Left lung (tissue), 14 donors: ENCODE results near the gene TOMM7. TPM values are rescaled to one million over a fixed set of nuclear protein-coding genes. Genes with fewer than 3 reads are reported as not detected.

ENCODE experiments used
- ATAC-seq: fragments of 200-7000 bp; cut with Tn5 transposase; one replicate; pipeline ENCODE4 v1.9.1; 2020; ENCODE audit warnings: moderate library complexity
- DNase-seq, 4 donors: peaks; one replicate each; pipeline ENCODE4 v3.0.0-alpha.2; 2013 to 2020
- H3K27ac ChIP-seq, 2 donors: fragments of 200-600 bp; sonication (generic) in 1 of 2; one replicate each; pipeline versions ENCODE4 v1.5.0 to v1.8.0; 2020 to 2021
- H3K27me3 ChIP-seq, 2 donors: fragments of 200-600 bp; sonication (generic) in 1 of 2; one replicate each; pipeline versions ENCODE4 v1.5.0 to v1.8.0; 2020 to 2021
- H3K36me3 ChIP-seq, 2 donors: fragments of 200-600 bp; sonication (generic) in 1 of 2; one replicate each; pipeline versions ENCODE4 v1.5.0 to v1.8.0; 2020 to 2021
- H3K4me1 ChIP-seq, 2 donors: fragments of 200-600 bp; one replicate each; pipeline ENCODE4 v1.8.0; 2021
- H3K4me3 ChIP-seq, 2 donors: fragments of 200-600 bp; sonication (generic) in 1 of 2; one replicate each; pipeline versions ENCODE4 v1.5.0 to v1.8.0; 2020 to 2021; ENCODE audit warnings: mild to moderate bottlenecking in 1 of 2
- H3K9me3 ChIP-seq, 2 donors: fragments of 200-600 bp; sonication (generic) in 1 of 2; one replicate each; pipeline versions ENCODE4 v1.5.0 to v1.8.0; 2020 to 2021
- CTCF ChIP-seq, 2 donors: fragments of 200-600 bp; sonication (generic) in 1 of 2; IDR thresholded peaks; one replicate each; pipeline versions ENCODE4 v1.5.0 to v1.8.0; 2021; ENCODE audit warnings: antibody characterized with exemption in 2 of 2
- intact Hi-C, 2 donors: fragments of 100-400 bp; cut with DNase I; formaldehyde crosslinking; loops; one replicate each; pipeline versions ENCODE4 v1.11.2 to v1.14.2; 2022
- long read RNA-seq, 12 donors: library from polyadenylated mRNA in 2 of 12; unstranded in 2 of 12; transcript quantifications; one replicate each; pipeline ENCODE4 v2.0.0 and lab custom pipeline, GENCODE V29; 2019 to 2026
- polyA plus RNA-seq, 6 donors: library from polyadenylated mRNA; unstranded; fragments of 120-200 nt; gene quantifications; one replicate each; pipeline ENCODE4 v1.2.1, GENCODE V29; 2013; ENCODE audit not compliant: insufficient read length in 6 of 6
- total RNA-seq, 2 donors: library from RNA; stranded (reverse); fragmentation: NEBNext Ultra II Directional; extraction: Animal tissue kit (Norgen Biotek cat#: 25700); gene quantifications; one replicate each; pipeline ENCODE4 v1.2.1, GENCODE V29; 2021
- donor health status: DM: no; HTN: yes; CAD: no.
- donor health status: DM: no; HTN: no; CAD: no.

The TOMM7 gene
- total RNA-seq, result 100 to 1,000 TPM; 234 to 278 TPM
- 100 to 1,000 TPM; 481 to 580 (median 528) TPM for polyA plus RNA-seq
- long read RNA-seq, donor 1, transcript TOMM7-201 (3 exons, 778 nt), result major isoform, 558 of 676 reads
- long read RNA-seq, donor 1, transcript TOMM7-205 (2 exons, 551 nt), result minor isoform, 39 of 676 reads
- long read RNA-seq, donor 1, partial matches to known transcripts, result 0 of 676 reads
- long read RNA-seq, donor 1, other reads (novel, unspliced or antisense), result 73 of 676 reads
- long read RNA-seq, donor 2, transcript TOMM7-201 (3 exons, 778 nt), result major isoform, 284 of 415 reads
- long read RNA-seq, donor 2, transcript TOMM7-205 (2 exons, 551 nt), result minor isoform, 35 of 415 reads
- long read RNA-seq, donor 2, partial matches to known transcripts, result 74 of 415 reads
- long read RNA-seq, donor 2, other reads (novel, unspliced or antisense), result 18 of 415 reads
- long read RNA-seq, donor 3, transcript TOMM7-201 (3 exons, 778 nt), result major isoform, 300 of 332 reads
- long read RNA-seq, donor 3, transcript TOMM7-205 (2 exons, 551 nt), result minor isoform, 19 of 332 reads
- long read RNA-seq, donor 3, partial matches to known transcripts, result 0 of 332 reads
- long read RNA-seq, donor 3, other reads (novel, unspliced or antisense), result 12 of 332 reads
- long read RNA-seq, donor 4, transcript TOMM7-201 (3 exons, 778 nt), result major isoform, 424 of 435 reads
- long read RNA-seq, donor 4, partial matches to known transcripts, result 0 of 435 reads
- long read RNA-seq, donor 4, other reads (novel, unspliced or antisense), result 7 of 435 reads
- long read RNA-seq, donor 5, transcript TOMM7-204 (2 exons, 731 nt), result minor isoform, 9 of 472 reads
- long read RNA-seq, donor 5, transcript TOMM7-205 (2 exons, 551 nt), result minor isoform, 22 of 472 reads
- long read RNA-seq, donor 5, transcript TOMM7-201 (3 exons, 778 nt), result major isoform, 358 of 472 reads
- long read RNA-seq, donor 5, partial matches to known transcripts, result 44 of 472 reads
- long read RNA-seq, donor 5, other reads (novel, unspliced or antisense), result 39 of 472 reads
- long read RNA-seq, donor 6, transcript TOMM7-201 (3 exons, 778 nt), result major isoform, 426 of 552 reads
- long read RNA-seq, donor 6, transcript TOMM7-205 (2 exons, 551 nt), result minor isoform, 70 of 552 reads
- long read RNA-seq, donor 6, transcript TOMM7-204 (2 exons, 731 nt), result minor isoform, 19 of 552 reads
- long read RNA-seq, donor 6, partial matches to known transcripts, result 0 of 552 reads
- long read RNA-seq, donor 6, other reads (novel, unspliced or antisense), result 35 of 552 reads
- long read RNA-seq, donor 7, transcript TOMM7-205 (2 exons, 551 nt), result minor isoform, 16 of 239 reads
- long read RNA-seq, donor 7, transcript TOMM7-201 (3 exons, 778 nt), result major isoform, 208 of 239 reads
- long read RNA-seq, donor 7, partial matches to known transcripts, result 0 of 239 reads
- long read RNA-seq, donor 7, other reads (novel, unspliced or antisense), result 10 of 239 reads
- long read RNA-seq, donor 8, transcript TOMM7-205 (2 exons, 551 nt), result minor isoform, 15 of 240 reads
- long read RNA-seq, donor 8, transcript TOMM7-201 (3 exons, 778 nt), result major isoform, 210 of 240 reads
- long read RNA-seq, donor 8, partial matches to known transcripts, result 0 of 240 reads
- long read RNA-seq, donor 8, other reads (novel, unspliced or antisense), result 12 of 240 reads
- long read RNA-seq, donor 9, transcript TOMM7-201 (3 exons, 778 nt), result major isoform, 8 of 9 reads
- long read RNA-seq, donor 9, partial matches to known transcripts, result 0 of 9 reads
- long read RNA-seq, donor 9, other reads (novel, unspliced or antisense), result 0 of 9 reads
- long read RNA-seq, donor 10, transcript TOMM7-204 (2 exons, 731 nt), result minor isoform, 9 of 232 reads
- long read RNA-seq, donor 10, transcript TOMM7-201 (3 exons, 778 nt), result major isoform, 218 of 232 reads
- long read RNA-seq, donor 10, partial matches to known transcripts, result 0 of 232 reads
- long read RNA-seq, donor 10, other reads (novel, unspliced or antisense), result 5 of 232 reads
- long read RNA-seq, donor 11, transcript TOMM7-204 (2 exons, 731 nt), result minor isoform, 16 of 565 reads
- long read RNA-seq, donor 11, transcript TOMM7-201 (3 exons, 778 nt), result major isoform, 463 of 565 reads
- long read RNA-seq, donor 11, transcript TOMM7-205 (2 exons, 551 nt), result minor isoform, 35 of 565 reads
- long read RNA-seq, donor 11, partial matches to known transcripts, result 24 of 565 reads
- long read RNA-seq, donor 11, other reads (novel, unspliced or antisense), result 26 of 565 reads
- long read RNA-seq, donor 12, transcript TOMM7-201 (3 exons, 778 nt), result major isoform, 285 of 335 reads
- long read RNA-seq, donor 12, transcript TOMM7-204 (2 exons, 731 nt), result minor isoform, 8 of 335 reads
- long read RNA-seq, donor 12, transcript TOMM7-205 (2 exons, 551 nt), result minor isoform, 13 of 335 reads
- long read RNA-seq, donor 12, partial matches to known transcripts, result 14 of 335 reads
- long read RNA-seq, donor 12, other reads (novel, unspliced or antisense), result 14 of 335 reads

DNA sequence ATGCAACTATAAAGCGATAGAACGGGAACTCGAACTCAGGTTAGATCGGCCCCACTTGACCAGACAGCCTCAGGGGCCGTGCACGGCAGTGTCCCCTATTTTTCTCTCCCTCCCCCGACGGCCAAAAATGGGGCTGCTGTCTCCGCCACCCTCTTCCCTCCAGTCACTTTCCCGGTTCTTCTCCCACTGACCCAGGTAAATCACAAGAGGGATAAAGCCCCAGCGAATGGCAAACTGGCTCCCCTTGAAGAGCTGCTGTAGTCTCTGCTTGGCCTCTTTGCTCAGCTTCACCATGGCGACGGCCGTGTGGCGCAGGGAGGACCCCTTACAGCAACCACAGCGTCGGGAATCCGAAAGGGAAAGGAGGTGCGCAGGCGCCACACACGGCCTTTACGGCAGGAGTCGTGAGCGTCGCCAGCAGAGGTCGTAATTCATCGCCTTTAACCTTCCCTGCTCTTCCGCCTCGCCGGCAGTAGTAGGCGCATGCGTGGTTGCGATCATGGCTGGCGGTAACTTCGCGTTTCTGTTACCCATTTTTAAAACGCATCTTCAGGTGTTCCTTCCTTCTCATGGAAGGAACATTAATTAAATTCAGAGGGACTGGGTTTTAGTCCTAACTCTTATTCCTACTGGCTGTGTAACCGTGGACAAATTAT, at the start of gene TOMM7:
TOMM7 (minus strand) TSS at position 364 of the 656 bp plus-strand sequence; CDS start at position 294, 70 bp downstream.
- DNase-seq (peak; percentile 92 to 98 (median 94)), ATAC-seq (peak; percentile 99)
- H3K36me3 ChIP-seq, result peaks cover 0 to 5% of the 10 kb centered on the region in 2 donors
- H3K4me3 ChIP-seq, result peak within 1 kb of the TSS; percentile 50 to 84
- no peaks in the 10 kb centered on the region for H3K9me3 ChIP-seq
- H3K27me3 ChIP-seq, result peaks cover 0 to 15% of the 10 kb centered on the region in 2 donors
- H3K27ac ChIP-seq, result peak within 1 kb of the TSS; percentile 60 to 83
- intact Hi-C loops, result no loop called here
- peak; percentile 41 to 55 for TF ChIP-seq CTCF (IDR thresholded peaks at IDR 0.05)
- H3K4me1 ChIP-seq, result peaks cover 0 to 29% of the 10 kb centered on the region in 2 donors

DNA sequence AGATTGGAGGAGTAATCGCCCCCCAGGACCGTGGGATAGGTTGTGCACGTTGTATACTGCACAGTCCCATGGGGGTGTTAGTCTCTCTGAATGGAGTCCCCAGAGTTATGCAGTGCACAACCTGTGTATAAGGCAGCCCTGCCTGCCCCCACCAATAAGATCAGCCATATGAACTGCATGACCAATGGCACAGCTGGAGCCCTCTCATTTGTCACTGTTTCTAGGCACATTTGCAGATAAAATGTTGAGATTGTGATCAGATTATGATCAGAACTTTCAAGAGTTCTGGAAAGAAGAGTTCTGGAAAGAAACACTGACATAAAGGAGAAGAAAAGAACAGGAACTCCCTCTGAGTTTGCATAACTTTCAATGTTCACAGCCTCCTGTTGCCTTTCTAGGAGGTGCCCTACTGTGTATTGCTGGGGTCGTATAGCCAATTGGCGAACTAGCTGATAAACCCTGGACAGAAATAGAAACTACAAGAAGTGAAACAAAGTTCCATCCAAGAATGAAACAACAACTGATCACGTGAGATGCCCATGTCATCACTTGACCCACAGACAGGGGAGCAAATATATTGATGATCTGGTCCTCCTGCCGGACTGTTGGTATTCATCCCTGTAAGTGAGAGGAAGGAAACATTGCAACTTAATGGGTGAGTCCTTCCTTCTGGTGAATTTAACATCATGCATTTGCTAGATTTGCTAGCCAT, 49.6 kb upstream of the TOMM7 start:
- H3K36me3 ChIP-seq, result no peaks in the 10 kb centered on the region
- DNase-seq, result no peak
- intact Hi-C loops, result no loop called here
- no peaks in the 10 kb centered on the region for H3K9me3 ChIP-seq
- H3K27me3 ChIP-seq, result no peaks in the 10 kb centered on the region
- H3K27ac ChIP-seq, result no peak overlapping the region
- no peak overlapping the region for H3K4me3 ChIP-seq
- peak; percentile 36 for ATAC-seq
- no peaks in the 10 kb centered on the region for H3K4me1 ChIP-seq
- TF ChIP-seq CTCF (IDR thresholded peaks at IDR 0.05), result no peak

DNA sequence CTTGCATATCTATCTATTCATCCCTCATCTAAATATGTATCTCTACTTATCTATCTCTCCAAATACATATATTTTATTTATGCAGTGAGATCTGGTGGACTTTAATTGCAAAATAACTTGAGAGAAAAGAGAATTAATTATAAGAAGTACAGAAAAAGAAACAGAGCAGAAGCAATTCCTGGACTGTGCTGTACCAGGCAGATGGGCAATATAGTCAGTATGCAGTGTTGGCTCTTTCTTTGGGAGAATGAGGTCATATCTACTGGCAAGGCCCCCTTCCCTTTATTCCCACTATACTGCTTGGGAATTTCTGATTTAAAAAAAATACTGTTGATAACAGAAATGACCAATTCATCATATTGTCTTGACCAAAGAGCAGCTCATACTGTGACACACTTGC, 49.0 kb upstream of the TOMM7 start:
- no peak for TF ChIP-seq CTCF (IDR thresholded peaks at IDR 0.05)
- ATAC-seq, result no peak

More for the DNA sequence above, 49.0 kb upstream of the TOMM7 start:
- DNase-seq, result no peak
- H3K36me3 ChIP-seq, result no peaks in the 10 kb centered on the region
- no peak overlapping the region for H3K27ac ChIP-seq
- H3K4me3 ChIP-seq, result no peak overlapping the region
- no peaks in the 10 kb centered on the region for H3K27me3 ChIP-seq
- intact Hi-C loops, result no loop called here
- H3K4me1 ChIP-seq, result no peaks in the 10 kb centered on the region
- no peaks in the 10 kb centered on the region for H3K9me3 ChIP-seq
